HG03025 (cell line): ENCODE results near the gene SYNDIG1.

Source experiments
- ATAC-seq: cut with Tn5 transposase; IDR thresholded peaks from one replicate; pipeline ENCODE4 v1.9.1; 2021; ENCODE audit warnings: mild to moderate bottlenecking, moderate library complexity; ENCODE audit not compliant: unreplicated experiment, low FRiP score

The SYNDIG1 gene

GRCh38 chr20:24701027-24701426, 231.6 kb downstream of the SYNDIG1 start:
- ATAC-seq: no peak

- no peak for ATAC-seq
Measured at GRCh38 chr20:24701668-24702067, 232.2 kb downstream of the SYNDIG1 start.

- ATAC-seq: no peak
Measured at GRCh38 chr20:24702501-24703283, 233.3 kb downstream of the SYNDIG1 start.

- no peak for ATAC-seq
Measured at GRCh38 chr20:24703284-24703610, 233.8 kb downstream of the SYNDIG1 start.

- ATAC-seq: no peak
Measured at GRCh38 chr20:24704899-24705298, 235.5 kb downstream of the SYNDIG1 start.

- no peak for ATAC-seq
Measured at GRCh38 chr20:24705486-24705885, 236.1 kb downstream of the SYNDIG1 start.

- ATAC-seq: no peak
Measured at GRCh38 chr20:24708411-24709295, 239.2 kb downstream of the SYNDIG1 start.
